HG03439 (cell line): ENCODE data around the gene DEF6.

ENCODE experiments used
- ATAC-seq: cut with Tn5 transposase; IDR thresholded peaks from one replicate; pipeline ENCODE4 v1.9.1; 2021; ENCODE audit warnings: mild to moderate bottlenecking, moderate library complexity; ENCODE audit not compliant: unreplicated experiment

The DEF6 gene

GRCh38 chr6:35297601-35298481, at the start of gene DEF6:
DEF6 (plus strand) TSS chr6:35297818; CDS start chr6:35297857, 39 bp downstream.
- ATAC-seq = peak; percentile 52

GRCh38 chr6:35248300-35248699, 49.3 kb upstream of the DEF6 start:
- ATAC-seq = no peak

GRCh38 chr6:35248965-35249364, 48.7 kb upstream of the DEF6 start:
- no peak for ATAC-seq

GRCh38 chr6:35251949-35252348, 45.7 kb upstream of the DEF6 start:
- ATAC-seq = no peak

- no peak for ATAC-seq
Observed at GRCh38 chr6:35253249-35253648, 44.4 kb upstream of the DEF6 start.

GRCh38 chr6:35258336-35258735, 39.3 kb upstream of the DEF6 start:
- ATAC-seq = no peak

GRCh38 chr6:35258858-35259193, 38.8 kb upstream of the DEF6 start:
- ATAC-seq = no peak

GRCh38 chr6:35259194-35259947, 38.2 kb upstream of the DEF6 start, which contains the start of gene ZNF76:
ZNF76 (plus strand) TSS chr6:35259735; CDS start chr6:35281152, 21,417 bp downstream.
- ATAC-seq = peak; percentile 87

- ATAC-seq = peak; percentile 32
Observed at GRCh38 chr6:35259948-35260590, 37.5 kb upstream of the DEF6 start.

- ATAC-seq = no peak
Observed at GRCh38 chr6:35260591-35261570, 36.7 kb upstream of the DEF6 start.

GRCh38 chr6:35262596-35262995, 35.0 kb upstream of the DEF6 start:
- ATAC-seq = no peak

- ATAC-seq = no peak
Observed at GRCh38 chr6:35264550-35265274, 32.9 kb upstream of the DEF6 start.

- ATAC-seq = no peak
Observed at GRCh38 chr6:35265523-35265922, 32.1 kb upstream of the DEF6 start.

- ATAC-seq = no peak
Observed at GRCh38 chr6:35267446-35267845, 30.2 kb upstream of the DEF6 start.

GRCh38 chr6:35267897-35268296, 29.7 kb upstream of the DEF6 start:
- ATAC-seq = no peak

GRCh38 chr6:35272005-35272404, 25.6 kb upstream of the DEF6 start:
- no peak for ATAC-seq

- no peak for ATAC-seq
Observed at GRCh38 chr6:35273822-35274559, 23.6 kb upstream of the DEF6 start.

- ATAC-seq = no peak
Observed at GRCh38 chr6:35275744-35276260, 21.8 kb upstream of the DEF6 start.

- ATAC-seq = no peak
Observed at GRCh38 chr6:35278708-35279107, 18.9 kb upstream of the DEF6 start.
